CD4-positive, alpha-beta T cell treated with Interleukin-6 for 4 hours (primary cell): ENCODE results near the gene NUP58.

ENCODE experiments used
- DNase-seq: peaks from one replicate; pipeline ENCODE4 v3.0.0-alpha.2; 2020; ENCODE audit warnings: mixed read lengths

Gene NUP58, protein sequence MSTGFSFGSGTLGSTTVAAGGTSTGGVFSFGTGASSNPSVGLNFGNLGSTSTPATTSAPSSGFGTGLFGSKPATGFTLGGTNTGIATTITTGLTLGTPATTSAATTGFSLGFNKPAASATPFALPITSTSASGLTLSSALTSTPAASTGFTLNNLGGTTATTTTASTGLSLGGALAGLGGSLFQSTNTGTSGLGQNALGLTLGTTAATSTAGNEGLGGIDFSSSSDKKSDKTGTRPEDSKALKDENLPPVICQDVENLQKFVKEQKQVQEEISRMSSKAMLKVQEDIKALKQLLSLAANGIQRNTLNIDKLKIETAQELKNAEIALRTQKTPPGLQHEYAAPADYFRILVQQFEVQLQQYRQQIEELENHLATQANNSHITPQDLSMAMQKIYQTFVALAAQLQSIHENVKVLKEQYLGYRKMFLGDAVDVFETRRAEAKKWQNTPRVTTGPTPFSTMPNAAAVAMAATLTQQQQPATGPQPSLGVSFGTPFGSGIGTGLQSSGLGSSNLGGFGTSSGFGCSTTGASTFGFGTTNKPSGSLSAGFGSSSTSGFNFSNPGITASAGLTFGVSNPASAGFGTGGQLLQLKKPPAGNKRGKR

DNA sequence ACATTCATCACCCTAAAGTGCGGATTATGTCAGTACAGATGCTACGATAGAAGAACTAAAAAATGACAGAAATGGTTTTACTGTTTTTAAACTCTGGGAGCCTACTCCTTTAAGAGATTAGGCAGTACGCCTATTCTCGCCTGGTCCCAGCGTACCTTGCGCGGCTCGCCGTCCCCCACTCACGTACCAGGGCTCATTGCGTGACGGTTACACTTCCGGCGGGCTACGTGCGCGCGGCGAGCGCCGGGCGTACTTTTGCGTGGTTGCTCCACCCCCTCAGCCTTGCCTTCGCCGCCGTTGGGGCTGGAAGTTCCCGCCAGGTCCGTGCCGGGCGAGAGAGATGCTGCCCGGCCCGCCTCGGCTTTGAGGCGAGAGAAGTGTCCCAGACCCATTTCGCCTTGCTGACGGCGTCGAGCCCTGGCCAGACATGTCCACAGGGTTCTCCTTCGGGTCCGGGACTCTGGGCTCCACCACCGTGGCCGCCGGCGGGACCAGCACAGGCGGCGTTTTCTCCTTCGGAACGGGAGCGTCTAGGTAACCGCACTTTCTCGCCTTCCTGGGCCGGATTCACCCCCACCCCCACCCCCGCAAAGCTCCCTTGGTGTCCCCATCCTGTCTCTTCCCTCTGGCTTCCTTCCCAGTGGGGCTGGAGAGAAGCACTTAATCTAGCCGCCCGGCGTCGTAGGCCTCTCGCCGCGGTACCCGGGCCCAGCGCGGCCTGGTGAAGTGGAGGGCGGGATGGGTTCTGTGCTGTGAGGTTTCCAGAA, at the start of gene NUP58:
Gene NUP58 (plus strand): TSS at position 279 of the 767 bp plus-strand sequence. CDS start 149 bp downstream, at position 428.
- DNase-seq = peak; percentile 94

DNA sequence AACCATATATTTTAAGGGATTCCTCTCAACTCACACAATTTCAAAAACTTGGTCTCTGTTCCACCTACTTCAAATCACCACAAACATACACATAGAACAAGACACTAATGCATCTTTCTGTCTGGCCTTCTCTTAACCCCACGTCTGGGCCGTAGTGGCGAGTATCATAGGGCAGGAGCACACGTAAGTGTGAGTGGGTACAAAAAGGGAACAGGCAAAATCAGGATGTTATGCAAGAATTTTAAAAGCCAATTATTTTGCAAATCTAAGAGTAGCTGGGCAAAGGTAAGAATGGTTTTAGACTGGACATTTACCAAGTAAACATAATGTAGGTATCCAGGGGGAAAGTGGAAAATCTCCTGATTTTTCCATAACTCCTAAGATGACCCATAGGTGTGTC, 49.2 kb upstream of the NUP58 start:
- DNase-seq = no peak

DNA sequence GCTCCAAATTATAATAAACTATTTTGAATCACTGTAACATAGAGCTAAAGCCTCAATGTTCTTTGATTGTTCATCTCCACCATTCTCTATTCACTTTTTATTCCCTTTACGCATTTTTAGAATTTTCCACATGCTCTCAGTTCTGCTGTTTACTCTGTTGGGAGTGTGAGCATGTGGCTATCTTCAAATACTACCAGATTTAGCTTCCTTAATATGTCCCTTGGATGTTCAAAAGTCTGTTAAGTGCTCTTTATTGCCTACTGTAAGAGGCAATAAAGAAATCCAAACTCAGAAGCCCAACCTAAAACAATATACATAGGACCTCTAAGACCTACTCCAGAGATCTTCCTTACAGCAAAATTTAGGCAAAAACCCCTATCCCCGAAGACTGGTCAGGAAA, 48.7 kb upstream of the NUP58 start:
- no peak for DNase-seq

DNA sequence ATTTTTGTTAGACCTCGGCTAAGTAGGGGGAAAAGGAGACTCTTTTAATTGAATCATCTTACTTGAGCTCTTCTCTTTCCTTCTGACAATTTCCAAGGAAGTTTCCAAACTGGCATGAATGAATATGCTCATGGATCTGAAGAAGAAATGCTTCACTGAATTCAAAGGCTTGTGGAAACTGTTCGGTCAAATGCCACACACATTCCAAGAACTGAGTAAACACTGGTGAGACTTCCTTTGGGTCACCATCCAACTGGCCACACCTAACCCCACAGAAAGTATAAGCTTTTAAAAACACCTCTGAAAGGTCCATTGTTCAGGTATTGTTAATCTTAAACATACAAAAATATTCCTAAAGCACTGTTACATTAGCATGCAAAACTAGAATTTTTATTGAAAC, 47.7 kb upstream of the NUP58 start:
- DNase-seq = no peak

DNA sequence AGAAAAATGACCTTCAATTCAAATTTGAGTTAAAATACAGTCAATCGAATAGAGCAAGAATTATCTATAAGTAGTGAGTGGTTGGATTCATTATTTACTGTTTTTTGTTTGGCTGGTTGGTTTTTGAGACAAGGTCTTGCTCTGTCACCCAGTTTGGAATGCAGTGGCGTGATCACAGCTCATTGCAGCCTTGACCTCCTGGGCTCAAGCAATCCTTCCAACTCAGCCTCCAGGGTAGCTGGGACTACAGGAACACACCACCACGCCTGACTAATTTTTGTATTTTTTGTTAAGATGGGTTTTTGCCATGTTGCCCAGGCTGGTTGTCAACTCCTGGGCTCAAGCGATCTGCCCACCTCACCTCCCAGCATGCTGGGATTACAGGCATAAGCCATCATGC, 39.2 kb upstream of the NUP58 start:
- DNase-seq = no peak

DNA sequence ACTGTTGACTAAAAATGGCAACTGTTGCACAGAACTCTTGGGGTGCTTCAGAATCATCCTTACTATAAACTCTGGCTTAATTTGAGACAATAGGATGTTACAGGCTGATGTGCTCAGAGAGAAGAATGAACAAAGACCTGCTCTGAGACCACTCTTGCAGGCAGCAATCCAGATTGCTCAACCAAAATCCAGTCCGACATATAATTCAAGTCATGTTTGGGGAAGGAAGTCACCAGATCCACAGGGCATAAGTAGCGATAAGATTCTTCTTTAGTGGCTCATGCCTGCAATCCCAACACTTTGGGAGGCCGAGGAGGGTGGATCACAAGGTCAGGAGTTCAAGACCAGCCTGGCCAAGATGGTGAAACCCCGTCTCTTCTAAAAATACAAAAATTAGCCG, 34.7 kb upstream of the NUP58 start:
- no peak for DNase-seq

DNA sequence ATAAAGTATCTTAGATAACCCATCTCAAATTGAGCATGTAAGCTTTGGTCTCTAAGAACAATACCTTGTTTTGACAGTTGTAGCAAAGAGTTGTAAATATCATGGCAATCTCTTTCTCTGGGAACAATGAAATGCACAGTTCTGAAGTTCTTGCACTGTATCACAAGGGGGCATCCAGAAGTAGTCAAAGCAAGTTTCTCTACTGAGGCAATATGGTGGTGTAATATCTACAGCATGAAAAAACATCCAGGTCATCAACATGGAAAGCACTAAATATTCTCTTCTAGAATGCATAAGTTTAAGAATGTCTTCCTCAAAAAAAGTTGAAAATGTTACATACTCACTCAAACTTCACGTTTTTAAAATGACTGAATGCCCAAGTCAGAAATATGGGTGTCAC, 33.7 kb upstream of the NUP58 start:
- no peak for DNase-seq

DNA sequence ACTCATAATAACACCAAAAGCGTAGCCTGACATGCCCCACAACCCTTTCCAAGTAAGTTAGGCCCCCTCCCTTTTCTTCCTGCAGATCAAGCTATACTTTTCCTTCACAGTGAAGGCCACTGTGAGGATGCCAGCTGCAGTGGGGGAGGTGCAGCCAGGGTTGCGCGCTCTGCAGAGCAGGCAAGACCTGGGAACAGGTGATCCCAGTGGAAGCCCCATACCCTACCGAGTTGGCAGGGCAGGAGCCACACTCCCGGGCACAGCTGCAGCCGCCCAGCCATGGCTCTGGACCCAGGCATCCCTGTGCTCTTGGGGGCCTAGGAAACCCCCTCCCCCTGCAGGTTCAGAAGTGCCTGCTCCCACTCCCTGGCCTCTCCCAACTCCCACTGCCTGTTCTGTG, 32.9 kb upstream of the NUP58 start:
- DNase-seq = no peak

DNA sequence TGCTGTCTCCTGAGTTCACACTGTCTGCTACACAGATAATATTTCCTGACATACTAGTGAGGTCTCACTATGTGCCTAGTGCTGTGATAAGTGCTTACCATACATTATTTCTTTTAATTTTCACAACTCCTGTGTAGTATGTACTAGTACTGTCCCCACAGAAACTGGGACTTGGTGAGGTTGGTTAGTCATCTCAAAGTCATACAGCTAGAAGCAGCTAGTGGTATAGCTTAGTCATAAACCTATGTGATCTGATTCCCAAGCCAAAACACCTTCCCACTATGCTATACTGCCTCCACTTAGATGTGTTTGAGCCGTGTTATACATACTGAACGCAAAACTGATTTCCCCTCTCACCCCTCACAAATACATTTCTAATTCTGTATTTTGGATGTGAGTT, 24.7 kb upstream of the NUP58 start:
- DNase-seq = no peak

DNA sequence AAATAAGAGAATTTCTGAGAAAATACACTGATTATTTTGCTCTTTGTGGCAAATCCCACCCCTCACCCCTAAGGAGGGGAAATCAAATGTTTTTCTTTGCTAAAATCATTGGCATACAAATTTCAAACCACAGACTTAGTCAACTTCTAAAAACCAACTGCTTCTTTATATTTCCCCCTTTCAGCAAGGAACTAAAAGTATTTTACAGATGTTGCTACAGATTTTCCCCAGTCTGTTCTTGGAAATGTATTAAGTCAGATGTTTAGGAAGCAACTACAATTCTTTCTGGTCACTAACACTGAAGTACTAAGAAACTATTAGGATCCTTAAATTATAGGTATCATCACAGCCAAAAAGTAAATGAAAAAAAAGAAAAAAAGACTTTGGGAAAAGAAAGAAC, 21.0 kb upstream of the NUP58 start:
- DNase-seq = no peak

DNA sequence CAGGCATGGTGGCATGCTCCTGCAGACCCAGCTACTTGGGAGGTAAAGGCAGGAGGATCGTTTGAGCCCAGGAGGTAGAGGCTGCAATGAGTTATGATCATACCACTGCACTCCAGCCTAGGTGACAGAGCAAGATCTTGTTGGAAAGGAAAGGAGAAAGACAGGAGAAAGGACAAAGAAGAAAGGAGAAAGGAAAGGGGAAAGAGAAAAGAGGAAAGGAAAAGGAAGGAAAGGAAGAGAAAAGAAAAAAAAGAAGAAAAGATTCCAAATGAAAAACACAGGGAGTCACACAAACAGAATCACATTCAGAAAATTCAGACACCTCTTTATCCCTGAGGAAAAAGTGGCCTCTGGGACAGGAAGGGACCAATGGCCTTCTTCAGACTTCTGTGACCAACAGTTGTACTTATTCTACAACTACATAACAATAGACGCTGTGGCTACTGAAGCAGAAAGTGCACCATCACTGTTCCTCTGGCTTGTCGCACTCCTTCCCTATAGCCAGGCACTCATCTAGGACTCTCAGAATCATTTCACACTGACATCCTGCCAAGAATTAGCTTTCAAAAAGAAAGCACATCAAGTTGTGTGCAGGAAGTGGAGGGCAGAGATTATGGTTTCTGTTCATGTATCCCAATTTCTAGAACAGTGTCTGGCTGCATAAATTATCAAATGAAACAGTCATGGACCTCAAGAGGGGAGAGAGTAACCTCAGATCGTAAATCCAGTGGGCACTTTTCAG, 20.1 kb upstream of the NUP58 start:
- no peak for DNase-seq

DNA sequence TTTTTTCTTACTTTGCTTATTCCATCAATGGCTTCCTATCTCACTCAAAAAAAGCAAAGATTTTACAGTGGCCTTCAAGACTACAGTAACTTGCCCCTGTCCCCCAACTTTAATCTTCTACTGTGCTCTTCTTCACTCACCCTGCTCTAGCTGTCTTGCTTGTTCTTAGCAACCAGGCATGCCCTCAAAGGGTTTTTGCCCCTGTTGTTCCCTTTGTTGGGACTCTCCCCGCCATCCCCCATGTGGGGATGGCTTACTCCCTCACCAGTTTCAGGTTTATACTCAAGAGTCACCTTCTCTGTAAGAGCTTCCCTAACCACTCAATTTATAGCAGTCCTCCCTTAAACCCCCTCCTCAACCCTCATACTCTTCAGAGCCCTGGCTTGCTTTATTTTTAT, 19.5 kb upstream of the NUP58 start:
- DNase-seq = no peak

DNA sequence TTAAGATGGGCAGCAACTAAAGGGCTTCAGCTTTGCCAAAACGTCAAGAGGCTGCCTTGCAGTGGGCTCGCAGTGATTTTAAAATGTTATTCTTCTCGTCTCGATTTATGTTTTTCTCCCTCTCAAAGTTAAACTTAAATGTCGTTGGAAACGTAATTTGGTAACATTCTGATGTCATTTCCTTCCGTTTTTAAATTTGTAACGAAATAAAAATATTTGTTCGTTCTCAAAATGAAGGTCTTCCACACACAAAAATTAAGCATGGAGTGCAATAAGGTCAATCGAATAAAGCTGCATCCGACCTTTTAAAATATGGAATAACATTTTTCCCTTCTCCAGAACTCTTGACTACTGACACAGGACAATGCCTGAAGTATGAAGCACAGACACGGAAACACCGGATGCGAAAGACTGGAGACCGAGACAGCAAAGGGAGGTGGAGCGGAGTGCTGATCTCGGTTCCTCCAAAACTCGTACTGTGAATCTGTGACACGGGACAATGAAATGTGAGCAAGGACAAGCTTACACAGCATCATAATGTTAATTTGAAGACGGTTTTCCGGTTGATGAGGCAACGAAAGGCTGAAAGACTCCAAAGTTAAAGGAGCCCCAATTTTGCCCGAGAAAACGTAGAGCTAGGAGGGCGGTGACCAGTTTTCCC, 15.0 kb upstream of the NUP58 start:
- peak; percentile 46 for DNase-seq

DNA sequence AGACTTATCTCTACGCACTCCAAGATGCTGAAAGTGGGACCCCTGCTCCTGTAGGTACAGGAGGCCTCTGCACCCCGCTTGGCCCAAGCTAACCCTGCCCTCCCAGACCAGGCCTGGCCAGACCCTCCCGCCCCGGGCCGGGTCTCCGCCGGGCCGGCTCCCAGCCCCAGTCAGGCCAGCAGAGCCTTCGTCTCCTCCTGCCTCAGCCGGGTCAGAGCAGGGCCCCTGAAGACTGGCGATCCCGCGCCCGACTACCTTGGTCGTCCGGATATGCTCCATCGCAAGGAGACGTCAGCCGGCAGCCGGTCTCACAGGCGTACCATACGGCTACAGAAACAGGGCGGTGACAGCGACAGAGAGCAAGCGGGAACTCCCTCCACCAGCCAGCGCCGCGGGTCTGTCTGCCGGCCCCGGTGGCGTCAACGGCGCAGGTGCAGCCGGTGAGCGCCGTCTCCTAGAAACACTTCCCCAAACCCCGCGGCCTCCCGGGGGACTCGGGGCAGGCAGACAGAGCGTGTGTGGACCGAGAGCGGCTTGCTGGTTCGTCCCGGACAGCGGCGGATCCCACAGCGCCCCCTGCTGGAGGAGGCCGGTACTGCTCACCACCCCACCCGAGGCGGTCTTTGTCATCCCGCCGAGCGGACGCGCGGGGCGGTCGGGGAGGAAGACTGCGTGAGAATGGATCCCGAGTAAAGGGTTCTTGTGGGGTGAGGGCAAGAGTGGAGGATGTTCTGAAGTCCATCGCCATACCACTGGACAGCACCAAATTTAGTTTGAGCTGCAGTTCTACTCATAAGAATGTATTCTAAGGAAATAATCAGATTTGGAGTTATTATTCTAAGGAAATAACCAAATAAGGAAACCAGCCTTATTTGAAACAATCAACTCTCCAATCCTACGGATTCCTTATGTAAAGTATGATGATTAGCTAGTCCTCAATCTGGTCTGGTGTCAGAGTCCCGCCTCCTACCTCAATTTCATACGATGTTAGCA, 14.2 kb upstream of the NUP58 start, which contains the start of gene MTMR6:
Gene MTMR6 (minus strand): TSS at position 520 of the 993 bp plus-strand sequence. CDS start 241 bp downstream, at position 279.
- DNase-seq = peak; percentile 93

DNA sequence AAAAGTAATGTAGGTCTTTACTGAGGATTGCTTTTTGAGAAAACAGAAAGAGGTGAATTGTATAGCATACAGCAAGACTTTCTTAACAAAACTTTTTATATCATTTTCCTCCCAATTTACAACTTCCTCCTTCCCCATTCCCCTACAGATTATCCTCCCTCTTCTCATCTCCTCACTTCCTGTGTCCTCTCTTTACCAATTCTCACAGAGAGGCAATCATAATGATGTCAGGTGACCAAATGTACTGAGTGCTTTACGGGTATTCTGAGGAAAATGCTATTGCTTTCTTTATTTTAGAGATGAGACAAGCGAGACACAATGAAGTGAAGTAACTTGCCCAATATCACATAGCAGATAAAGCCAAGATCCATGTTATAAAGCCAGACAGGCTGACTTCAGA, 12.5 kb upstream of the NUP58 start:
- DNase-seq = no peak

DNA sequence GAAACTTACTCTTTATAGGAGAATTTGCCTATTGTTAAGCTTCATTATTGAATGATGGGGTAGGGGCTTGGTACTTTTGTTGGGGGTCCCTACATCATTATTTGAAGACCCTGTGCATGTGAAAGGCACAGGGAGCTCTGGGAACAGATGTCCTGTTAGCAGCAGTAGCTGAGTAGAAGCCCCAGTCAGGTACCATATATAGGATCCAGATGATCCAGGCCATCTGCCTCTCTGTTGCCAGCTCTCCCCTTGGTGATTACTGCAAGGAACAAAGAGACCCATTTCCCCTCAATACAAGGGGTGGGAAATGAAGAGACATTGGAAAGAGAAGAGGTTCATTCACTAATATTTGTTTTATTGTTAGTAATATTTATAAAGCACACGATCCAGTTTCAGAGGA, 9.7 kb upstream of the NUP58 start:
- no peak for DNase-seq

DNA sequence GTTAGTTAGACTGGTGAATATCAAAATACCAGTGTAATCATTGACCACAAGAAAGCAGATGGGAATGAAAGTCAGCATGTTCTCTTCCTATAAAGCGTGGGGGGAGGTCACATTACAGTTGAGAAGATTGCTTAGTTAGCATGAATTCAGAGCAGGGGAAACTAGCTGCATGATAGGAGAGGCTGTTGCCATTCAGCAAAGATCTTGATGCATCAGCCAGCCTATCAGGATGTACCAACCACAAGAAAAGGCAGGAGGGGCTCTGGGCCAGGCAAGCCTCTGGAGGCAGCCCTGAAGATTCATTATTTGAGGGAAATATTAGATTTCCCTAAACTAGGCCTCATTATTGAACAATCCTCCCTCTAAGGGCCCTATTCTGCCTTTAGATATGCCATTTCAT, 9.1 kb upstream of the NUP58 start:
- peak; percentile 37 for DNase-seq

DNA sequence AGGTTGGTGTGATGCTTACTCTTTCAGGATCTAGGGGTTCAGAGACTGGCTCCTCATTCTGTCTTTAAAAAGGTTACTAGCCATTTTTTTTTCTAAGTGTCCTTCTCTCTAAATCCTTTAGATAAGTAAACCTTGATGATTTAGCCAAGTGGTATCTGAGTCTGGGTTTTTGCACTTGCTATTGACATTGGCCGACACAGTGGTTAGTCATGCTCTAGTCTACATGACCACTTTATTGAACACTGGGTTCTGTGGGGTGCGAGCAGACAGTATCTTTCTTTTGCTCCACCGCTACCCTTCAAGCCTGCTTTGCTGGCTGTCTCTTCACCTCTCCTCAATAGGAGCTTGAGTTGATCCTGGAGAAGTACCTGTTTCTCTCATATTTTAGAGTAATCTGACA, 6.2 kb upstream of the NUP58 start:
- no peak for DNase-seq

DNA sequence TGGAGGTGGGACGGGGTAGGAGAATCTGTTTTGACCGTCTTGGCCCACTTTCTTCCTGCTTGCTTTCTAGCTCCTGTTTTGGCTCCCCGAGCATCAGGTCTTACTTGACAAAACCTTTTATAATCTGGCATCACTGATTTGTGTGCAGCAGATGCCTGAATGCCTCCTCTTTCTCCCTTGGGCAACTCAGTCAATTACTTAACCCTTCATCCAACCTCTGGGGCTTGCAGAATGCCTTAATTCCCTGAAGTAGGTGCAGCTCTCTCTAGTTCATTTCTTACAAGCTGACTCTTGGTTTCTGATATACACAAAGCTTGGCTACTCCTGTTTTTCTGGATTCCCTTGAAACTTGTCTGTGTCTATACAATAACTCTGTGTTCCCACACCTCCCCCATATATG, 5.7 kb upstream of the NUP58 start:
- DNase-seq = no peak

DNA sequence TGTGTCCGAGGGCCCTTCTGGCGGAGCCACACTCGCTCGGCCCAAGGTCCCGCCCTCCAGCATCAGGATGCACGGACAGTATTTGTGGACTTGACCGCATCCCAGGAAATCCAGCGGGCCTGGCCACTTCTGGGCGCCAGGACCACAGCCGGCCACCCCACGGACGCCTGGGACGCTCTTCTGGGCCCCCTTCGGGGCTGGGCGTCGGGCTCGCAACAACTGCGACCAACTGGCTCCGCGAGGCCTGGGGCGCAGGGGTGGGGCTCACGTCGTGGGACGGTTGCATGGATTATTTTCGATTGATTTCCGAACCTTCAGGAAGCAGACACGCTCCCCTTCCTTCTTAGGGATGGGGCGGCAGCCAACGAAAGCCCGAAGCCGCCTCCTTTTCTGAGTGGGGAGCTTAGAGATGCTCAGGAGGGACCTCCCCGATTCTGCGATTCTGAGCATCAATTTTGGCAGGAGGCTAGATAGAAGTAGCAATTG, 521 bp upstream of the NUP58 start:
- peak; percentile 17 for DNase-seq

DNA sequence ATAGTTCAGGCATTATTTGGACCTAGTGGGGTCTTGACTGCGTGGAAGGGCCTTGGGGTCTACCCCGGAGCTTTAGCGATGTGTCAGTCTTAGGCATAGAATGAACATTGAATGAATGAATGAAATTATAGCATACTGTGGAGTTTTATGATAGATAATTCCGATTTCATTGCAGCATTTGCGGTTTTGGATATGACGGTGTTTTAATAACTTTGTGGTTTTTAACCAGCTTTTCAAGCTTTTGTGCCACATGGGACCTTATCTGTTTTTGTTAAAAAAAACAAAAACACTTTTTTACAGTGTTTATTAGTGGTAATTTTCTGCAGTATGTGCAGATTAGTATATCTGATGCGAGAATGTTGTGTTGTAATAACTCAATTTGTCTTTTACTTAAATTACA, 696 bp downstream of the NUP58 start:
- DNase-seq = no peak
